ENCODE measurements around the gene KRT7. TPM values are rescaled to one million over a fixed set of nuclear protein-coding genes. Genes with fewer than 3 reads are reported as not detected.

The KRT7 gene
- total RNA-seq, 1 donor, result 27.9 TPM

GRCh38 chr12:52191841-52192791, 40.9 kb upstream of the KRT7 start, which contains the start of gene KRT80:
Gene KRT80 (minus strand): TSS chr12:52192014. CDS start chr12:52191902, 112 bp downstream.
- peak within 1 kb of the TSS; percentile 83 for H3K27ac ChIP-seq (ENCODE audit: low read depth, low read length)
- no peaks in the 10 kb centered on the region for H3K79me2 ChIP-seq (ENCODE audit: insufficient read depth, low read length)
- H3K36me3 ChIP-seq (ENCODE audit: insufficient read depth, low read length), result no peaks in the 10 kb centered on the region
- no peaks in the 10 kb centered on the region for H3K27me3 ChIP-seq (ENCODE audit: insufficient read depth, low read length)
- no peak for TF ChIP-seq CTCF (IDR thresholded peaks at IDR 0.05; ENCODE audit: extremely low read depth, low read depth, low read length)
- H3K9me3 ChIP-seq (ENCODE audit: low read depth, low read length), result no peaks in the 10 kb centered on the region
- H3K4me3 ChIP-seq (ENCODE audit: insufficient read depth, low read length), result no peak within 1 kb of the TSS
- peak; percentile 99 for DNase-seq (ENCODE audit: insufficient read length, low spot score, missing footprints)
- H2AFZ ChIP-seq (ENCODE audit: low read length), result no peak within 1 kb of the TSS
- H3K4me1 ChIP-seq (ENCODE audit: insufficient read depth, low read length), result peaks cover 63% of the 10 kb centered on the region
- no peaks in the 10 kb centered on the region for H4K20me1 ChIP-seq (ENCODE audit: insufficient read depth, low read length)
- H3K4me2 ChIP-seq (ENCODE audit: insufficient read depth, low read length), result peak within 1 kb of the TSS; percentile 23

DNA sequence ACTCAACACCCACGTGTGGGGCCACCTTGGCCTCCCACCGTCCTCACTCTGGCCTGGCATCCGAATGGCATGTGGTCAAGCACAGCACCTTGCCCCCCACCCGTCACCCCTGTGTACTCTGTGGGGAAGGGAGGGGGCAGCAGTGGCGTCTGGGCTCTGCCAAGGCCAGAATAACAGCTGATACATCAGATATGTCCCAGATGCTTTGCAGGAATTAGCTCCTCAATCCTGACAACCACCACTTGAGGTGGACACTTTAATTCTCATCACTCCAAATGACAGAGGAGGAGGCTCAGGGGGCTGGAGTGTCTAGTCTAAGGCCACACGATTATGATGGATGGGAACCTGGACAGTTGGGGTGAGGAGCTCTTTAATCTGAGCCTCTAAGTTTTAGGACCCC, 39.5 kb upstream of the KRT7 start:
- Histone ChIP-seq H3K4me1 (ENCODE audit: insufficient read depth, low read length) (peaks cover 73% of the 10 kb centered on the region), H3K27me3 (ENCODE audit: insufficient read depth, low read length) (no peaks in the 10 kb centered on the region), H3K4me3 (ENCODE audit: insufficient read depth, low read length) (no peak overlapping the region), H3K36me3 (ENCODE audit: insufficient read depth, low read length) (no peaks in the 10 kb centered on the region), H4K20me1 (ENCODE audit: insufficient read depth, low read length) (no peaks in the 10 kb centered on the region), H3K27ac (ENCODE audit: low read depth, low read length) (peak overlapping the region; percentile 73), H3K9me3 (ENCODE audit: low read depth, low read length) (no peaks in the 10 kb centered on the region), H3K79me2 (ENCODE audit: insufficient read depth, low read length) (no peaks in the 10 kb centered on the region), H2AFZ (ENCODE audit: low read length) (no peak overlapping the region), H3K4me2 (ENCODE audit: insufficient read depth, low read length) (no peak overlapping the region)
- DNase-seq (ENCODE audit: insufficient read length, low spot score, missing footprints), result no peak
- TF ChIP-seq CTCF (IDR thresholded peaks at IDR 0.05; ENCODE audit: extremely low read depth, low read depth, low read length), result no peak

DNA sequence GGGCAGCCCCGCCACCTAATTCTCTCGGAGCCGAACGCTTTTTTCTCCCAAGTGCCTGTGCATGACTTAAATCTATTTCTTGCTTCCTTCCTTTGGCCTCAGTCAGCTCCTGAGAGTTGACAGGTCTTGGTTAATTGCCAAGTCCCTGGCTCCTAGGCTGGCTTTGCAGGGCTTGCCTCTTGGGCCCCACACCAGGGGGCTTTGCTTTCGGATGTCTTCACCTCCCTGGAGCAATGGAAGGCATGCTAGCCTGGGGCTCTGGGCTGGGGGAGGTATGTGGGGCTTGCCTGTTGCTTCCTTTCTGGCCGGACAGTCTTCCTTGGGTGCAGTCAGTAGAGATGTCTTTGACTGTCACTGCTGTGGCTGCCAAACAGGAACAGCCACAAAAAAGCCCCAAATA, 39.1 kb upstream of the KRT7 start:
- Histone ChIP-seq H3K79me2 (ENCODE audit: insufficient read depth, low read length) (no peaks in the 10 kb centered on the region), H3K4me1 (ENCODE audit: insufficient read depth, low read length) (peaks cover 72% of the 10 kb centered on the region), H3K4me2 (ENCODE audit: insufficient read depth, low read length) (no peak overlapping the region), H3K9me3 (ENCODE audit: low read depth, low read length) (no peaks in the 10 kb centered on the region), H3K36me3 (ENCODE audit: insufficient read depth, low read length) (no peaks in the 10 kb centered on the region), H3K27ac (ENCODE audit: low read depth, low read length) (peak overlapping the region; percentile 73), H2AFZ (ENCODE audit: low read length) (no peak overlapping the region), H3K27me3 (ENCODE audit: insufficient read depth, low read length) (no peaks in the 10 kb centered on the region), H3K4me3 (ENCODE audit: insufficient read depth, low read length) (no peak overlapping the region), H4K20me1 (ENCODE audit: insufficient read depth, low read length) (no peaks in the 10 kb centered on the region)
- no peak for DNase-seq (ENCODE audit: insufficient read length, low spot score, missing footprints)
- no peak for TF ChIP-seq CTCF (IDR thresholded peaks at IDR 0.05; ENCODE audit: extremely low read depth, low read depth, low read length)

GRCh38 chr12:52195065-52195730, 37.8 kb upstream of the KRT7 start:
- no peak for TF ChIP-seq CTCF (IDR thresholded peaks at IDR 0.05; ENCODE audit: extremely low read depth, low read depth, low read length)
- Histone ChIP-seq H3K79me2 (ENCODE audit: insufficient read depth, low read length) (no peaks in the 10 kb centered on the region), H3K4me3 (ENCODE audit: insufficient read depth, low read length) (no peak overlapping the region), H4K20me1 (ENCODE audit: insufficient read depth, low read length) (no peaks in the 10 kb centered on the region), H2AFZ (ENCODE audit: low read length) (peak overlapping the region; percentile 69), H3K9me3 (ENCODE audit: low read depth, low read length) (no peaks in the 10 kb centered on the region), H3K4me2 (ENCODE audit: insufficient read depth, low read length) (no peak overlapping the region), H3K36me3 (ENCODE audit: insufficient read depth, low read length) (no peaks in the 10 kb centered on the region), H3K27me3 (ENCODE audit: insufficient read depth, low read length) (no peaks in the 10 kb centered on the region), H3K27ac (ENCODE audit: low read depth, low read length) (peak overlapping the region; percentile 73), H3K4me1 (ENCODE audit: insufficient read depth, low read length) (peaks cover 60% of the 10 kb centered on the region)
- peak; percentile 87 for DNase-seq (ENCODE audit: insufficient read length, low spot score, missing footprints)
